A549 (cell line): Measurements from ENCODE around the gene ULK2.

Experiments used
- BCL3 ChIP-seq: fragments of >200 bp; sonication (Bioruptor Twin); formaldehyde crosslinking; IDR thresholded peaks from 3 replicates; pipeline ENCODE4 v1.6.1; 2016
- BHLHE40 ChIP-seq: IDR thresholded peaks from 2 replicates; pipeline ENCODE4 v1.6.1; 2012; ENCODE audit warnings: low read depth, low read length, inconsistent platforms
- CHD2 ChIP-seq: fragments of 150-350 bp; IDR thresholded peaks from 2 replicates; pipeline ENCODE4 v1.6.1; 2014; ENCODE audit warnings: low read length; ENCODE audit not compliant: partially characterized antibody
- CHD4 ChIP-seq: fragments of 200-600 bp; sonication (generic); IDR thresholded peaks from 2 replicates; pipeline ENCODE4 v1.6.1; 2016; ENCODE audit warnings: antibody characterized with exemption, mild to moderate bottlenecking, borderline replicate concordance
- CTCF ChIP-seq: fragments of >200 bp; sonication (Bioruptor Twin); formaldehyde crosslinking; IDR thresholded peaks from 3 replicates; pipeline ENCODE4 v1.5.1; 2016
- E2F6 ChIP-seq: IDR thresholded peaks from 2 replicates; pipeline ENCODE4 v1.6.1; 2012; ENCODE audit warnings: low read depth, borderline replicate concordance
- EP300 ChIP-seq, 2 experiments: fragments of >200 bp; sonication (Bioruptor Twin); formaldehyde crosslinking; IDR thresholded peaks; 2 replicates in 1 of 2; 3 replicates in 1 of 2; pipeline ENCODE4 v1.6.1; 2016 to 2017
- HDAC2 ChIP-seq: fragments of 200-600 bp; sonication (generic); IDR thresholded peaks from 2 replicates; pipeline ENCODE4 v1.6.1; 2016
- HOXA7 ChIP-seq: fragments of 250-450 bp; sonication (Bioruptor Pico); IDR thresholded peaks from 2 replicates; pipeline ENCODE4 v1.5.0; 2020; ENCODE audit warnings: mild to moderate bottlenecking, moderate library complexity
- KDM5A ChIP-seq: fragments of 200-600 bp; sonication (generic); IDR thresholded peaks from 2 replicates; pipeline ENCODE4 v1.6.1; 2016; ENCODE audit warnings: antibody characterized with exemption, mild to moderate bottlenecking
- POLR2A ChIP-seq: IDR thresholded peaks from 2 replicates; pipeline ENCODE4 v1.6.1; 2012; ENCODE audit warnings: mild to moderate bottlenecking, low read length
- TP53 ChIP-seq: fragments of 250-450 bp; sonication (Bioruptor Pico); IDR thresholded peaks from 2 replicates; pipeline ENCODE4 v1.5.0; 2021; ENCODE audit warnings: mild to moderate bottlenecking, moderate library complexity

- no peak for TF ChIP-seq POLR2A
- no peak for TF ChIP-seq TP53 (CRISPR knock-in tag)
- TF ChIP-seq KDM5A, result no peak
- TF ChIP-seq CHD2, result no peak
- TF ChIP-seq HOXA7 (CRISPR knock-in tag), result no peak
- TF ChIP-seq HDAC2, result no peak
- TF ChIP-seq E2F6, result no peak
- no peak for TF ChIP-seq BCL3
- no peak for TF ChIP-seq BHLHE40
- no peak for TF ChIP-seq CTCF
- TF ChIP-seq EP300 (IDR thresholded peaks at IDR 0.05), result no peak
- TF ChIP-seq CHD4, result no peak
Observed at GRCh38 chr17:19780846-19781245, 86.9 kb downstream of the ULK2 start.
